Vagina (tissue), 2 donors: ENCODE results near the gene CD38.

Experiments
- POLR2A ChIP-seq, 2 donors: fragments of 450-650 bp; IDR thresholded peaks; one replicate each; pipeline ENCODE4 v1.6.1; 2017; ENCODE audit warnings: antibody characterized with exemption in 2 of 2, mild to moderate bottlenecking in 2 of 2, moderate library complexity in 2 of 2
- TF ChIP-seq, protein P1 (sequence below), 3 experiments: fragments of 450-650 bp in 2 of 3; fragments of 200-600 bp in 1 of 3; sonication (generic) in 1 of 3; IDR thresholded peaks; one replicate each; pipeline ENCODE4 v1.5.1; 2017 to 2019; ENCODE audit warnings: antibody characterized with exemption in 3 of 3, mild to moderate bottlenecking in 2 of 3, moderate library complexity in 2 of 3

DNA sequence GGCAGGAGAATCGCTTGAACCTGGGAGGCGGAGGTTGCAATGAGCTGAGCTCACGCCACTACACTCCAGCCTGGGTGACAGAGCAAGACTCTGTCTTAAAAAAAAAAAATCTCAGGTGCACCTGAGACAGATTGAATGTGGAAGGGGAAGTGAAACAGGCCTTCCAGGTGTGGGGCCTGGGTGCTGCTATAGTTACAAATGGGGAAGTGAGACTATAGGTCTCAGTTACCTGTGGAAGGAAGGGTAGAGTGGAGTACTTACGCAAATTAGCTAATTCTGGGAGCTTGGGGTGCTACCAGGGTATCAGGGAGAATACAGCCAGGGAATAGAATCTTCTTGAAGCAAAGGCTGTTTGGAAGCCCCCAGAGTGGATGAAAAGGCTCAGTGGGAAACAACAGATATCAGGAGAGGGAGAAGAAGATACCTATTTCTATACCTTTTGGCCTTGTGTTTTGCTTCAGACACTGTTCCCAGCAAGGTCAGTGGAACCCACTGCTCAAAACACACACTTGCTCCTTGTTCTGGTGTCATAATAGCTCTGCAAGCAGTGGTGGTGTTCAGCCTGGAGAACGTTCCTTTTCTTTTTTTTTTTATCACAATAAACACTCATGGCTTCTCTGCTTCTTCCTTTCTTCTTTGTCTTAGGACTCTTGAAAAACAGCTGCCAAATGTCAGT, 7.0 kb downstream of the CD38 start:
- no peak for TF ChIP-seq POLR2A (IDR thresholded peaks at IDR 0.05)
- TF ChIP-seq, protein P1, sequence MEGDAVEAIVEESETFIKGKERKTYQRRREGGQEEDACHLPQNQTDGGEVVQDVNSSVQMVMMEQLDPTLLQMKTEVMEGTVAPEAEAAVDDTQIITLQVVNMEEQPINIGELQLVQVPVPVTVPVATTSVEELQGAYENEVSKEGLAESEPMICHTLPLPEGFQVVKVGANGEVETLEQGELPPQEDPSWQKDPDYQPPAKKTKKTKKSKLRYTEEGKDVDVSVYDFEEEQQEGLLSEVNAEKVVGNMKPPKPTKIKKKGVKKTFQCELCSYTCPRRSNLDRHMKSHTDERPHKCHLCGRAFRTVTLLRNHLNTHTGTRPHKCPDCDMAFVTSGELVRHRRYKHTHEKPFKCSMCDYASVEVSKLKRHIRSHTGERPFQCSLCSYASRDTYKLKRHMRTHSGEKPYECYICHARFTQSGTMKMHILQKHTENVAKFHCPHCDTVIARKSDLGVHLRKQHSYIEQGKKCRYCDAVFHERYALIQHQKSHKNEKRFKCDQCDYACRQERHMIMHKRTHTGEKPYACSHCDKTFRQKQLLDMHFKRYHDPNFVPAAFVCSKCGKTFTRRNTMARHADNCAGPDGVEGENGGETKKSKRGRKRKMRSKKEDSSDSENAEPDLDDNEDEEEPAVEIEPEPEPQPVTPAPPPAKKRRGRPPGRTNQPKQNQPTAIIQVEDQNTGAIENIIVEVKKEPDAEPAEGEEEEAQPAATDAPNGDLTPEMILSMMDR (IDR thresholded peaks at IDR 0.05), result no peak
